GM18907 (cell line): ENCODE results near the gene CDC25A.
"Not testable (repeated sequence)": the region's sequence is repeated elsewhere in the genome, so short reads cannot be mapped to it uniquely, and the experiment has no call there.

Source experiments
- ATAC-seq: cut with Tn5 transposase; IDR thresholded peaks from one replicate; pipeline ENCODE4 v1.9.1; 2021; ENCODE audit warnings: mild to moderate bottlenecking, moderate library complexity; ENCODE audit not compliant: unreplicated experiment

Gene CDC25A

GRCh38 chr3:48188266-48189201 is at the start of gene CDC25A:
CDC25A (minus strand) TSS chr3:48188417; CDS start chr3:48187947, 470 bp downstream.
- ATAC-seq: peak; percentile 92

GRCh38 chr3:48236531-48236930 is 48.3 kb upstream of the CDC25A start:
- ATAC-seq: no peak

- ATAC-seq: no peak
Observed at GRCh38 chr3:48233542-48233941, 45.3 kb upstream of the CDC25A start.

- peak; percentile 60 for ATAC-seq
Observed at GRCh38 chr3:48232734-48233133, 44.5 kb upstream of the CDC25A start.

- ATAC-seq: no peak
Observed at GRCh38 chr3:48232232-48232631, 44.0 kb upstream of the CDC25A start.

- ATAC-seq: no peak
Observed at GRCh38 chr3:48226939-48227338, 38.7 kb upstream of the CDC25A start.

GRCh38 chr3:48225587-48225986 is 37.4 kb upstream of the CDC25A start:
- ATAC-seq: no peak

- peak; percentile 56 for ATAC-seq
Observed at GRCh38 chr3:48222616-48223513, 34.6 kb upstream of the CDC25A start, which contains the start of gene CAMP. CAMP (plus strand) TSS chr3:48223495; CDS start chr3:48223512, 17 bp downstream.

- ATAC-seq: no peak
Observed at GRCh38 chr3:48220746-48221145, 32.5 kb upstream of the CDC25A start.

GRCh38 chr3:48219543-48219942 is 31.3 kb upstream of the CDC25A start:
- no peak for ATAC-seq

- ATAC-seq: no peak
Observed at GRCh38 chr3:48218537-48218936, 30.3 kb upstream of the CDC25A start.

- no peak for ATAC-seq
Observed at GRCh38 chr3:48217449-48217848, 29.2 kb upstream of the CDC25A start.

- ATAC-seq: no peak
Observed at GRCh38 chr3:48215876-48216275, 27.7 kb upstream of the CDC25A start.

GRCh38 chr3:48215466-48215865 is 27.2 kb upstream of the CDC25A start:
- no peak for ATAC-seq

GRCh38 chr3:48215019-48215418 is 26.8 kb upstream of the CDC25A start:
- no peak for ATAC-seq

- no peak for ATAC-seq
Observed at GRCh38 chr3:48214225-48214624, 26.0 kb upstream of the CDC25A start.

- not testable (repeated sequence) for ATAC-seq
Observed at GRCh38 chr3:48211776-48212175, 23.6 kb upstream of the CDC25A start.

GRCh38 chr3:48210534-48210933 is 22.3 kb upstream of the CDC25A start:
- ATAC-seq: not testable (repeated sequence)

- ATAC-seq: no peak
Observed at GRCh38 chr3:48209445-48209844, 21.2 kb upstream of the CDC25A start.

- no peak for ATAC-seq
Observed at GRCh38 chr3:48208076-48208475, 19.9 kb upstream of the CDC25A start.

- no peak for ATAC-seq
Observed at GRCh38 chr3:48202632-48203031, 14.4 kb upstream of the CDC25A start.
